SHP77 (cell line): ENCODE data around the gene PHKG2.

Source experiments
- DNase-seq, 2 experiments: peaks; one replicate each; lab custom pipeline; 2025; lab: John Stamatoyannopoulos, UW

Gene PHKG2

GRCh38 chr16:30775392-30776188, 27.4 kb downstream of the PHKG2 start:
- DNase-seq: peak; percentile 89 to 90

GRCh38 chr16:30777591-30778297, 29.5 kb downstream of the PHKG2 start:
- no peak for DNase-seq

- DNase-seq: no peak
Observed at GRCh38 chr16:30778549-30779244, 30.5 kb downstream of the PHKG2 start.

- no peak for DNase-seq
Observed at GRCh38 chr16:30779596-30779995, 31.4 kb downstream of the PHKG2 start.

- DNase-seq: no peak
Observed at GRCh38 chr16:30780021-30780420, 31.8 kb downstream of the PHKG2 start.

- no peak for DNase-seq
Observed at GRCh38 chr16:30780549-30780948, 32.3 kb downstream of the PHKG2 start.

- DNase-seq: no peak
Observed at GRCh38 chr16:30782486-30783279, 34.5 kb downstream of the PHKG2 start.

GRCh38 chr16:30783280-30784109, 35.3 kb downstream of the PHKG2 start:
- DNase-seq: no peak

GRCh38 chr16:30784215-30784614, 36.0 kb downstream of the PHKG2 start:
- no peak for DNase-seq

GRCh38 chr16:30785126-30786106, 37.2 kb downstream of the PHKG2 start:
- DNase-seq: no peak

GRCh38 chr16:30786115-30786935, 38.1 kb downstream of the PHKG2 start:
- peak; percentile 20 to 71 for DNase-seq

GRCh38 chr16:30786936-30787612, 38.8 kb downstream of the PHKG2 start, which contains the start of gene ZNF629:
Gene ZNF629, minus strand, starts transcription at chr16:30787205. Its CDS starts 2,723 bp downstream, at chr16:30784482.
- DNase-seq: peak; percentile 61 to 71

- no peak for DNase-seq
Observed at GRCh38 chr16:30787613-30788378, 39.6 kb downstream of the PHKG2 start.

- no peak for DNase-seq
Observed at GRCh38 chr16:30793508-30794069, 45.4 kb downstream of the PHKG2 start.

GRCh38 chr16:30794634-30795033, 46.4 kb downstream of the PHKG2 start:
- no peak for DNase-seq

- no peak for DNase-seq
Observed at GRCh38 chr16:30797670-30798309, 49.6 kb downstream of the PHKG2 start.
